Coronary artery (tissue), 2 donors: ENCODE data around the gene MORC3.

Experiments used
- DNase-seq: peaks from one replicate; pipeline ENCODE4 v3.0.0-alpha.2; 2017; ENCODE audit warnings: low spot score
- H3K27ac ChIP-seq, 2 donors: fragments of 200-600 bp; sonication (generic); one replicate each; pipeline ENCODE4 v1.5.1; 2016 to 2019
- H3K4me3 ChIP-seq: fragments of 200-600 bp; sonication (generic); 2 replicates; pipeline ENCODE4 v1.5.1; 2016; ENCODE audit warnings: mild to moderate bottlenecking, moderate library complexity
- CTCF ChIP-seq: fragments of 200-600 bp; sonication (generic); IDR thresholded peaks from one replicate; pipeline ENCODE4 v1.5.1; 2019; ENCODE audit warnings: antibody characterized with exemption

Gene MORC3

GRCh38 chr21:36425286-36425685 is 105.3 kb downstream of the MORC3 start:
- no peak for DNase-seq
- Histone ChIP-seq H3K27ac (no peak overlapping the region), H3K4me3 (no peak overlapping the region)
- no peak for TF ChIP-seq CTCF
